ENCODE measurements around the gene CNTN4. TPM values are rescaled to one million over a fixed set of nuclear protein-coding genes. Genes with fewer than 3 reads are reported as not detected.

Gene CNTN4
- total RNA-seq, 1 donor from 2014 or later: not detected

DNA sequence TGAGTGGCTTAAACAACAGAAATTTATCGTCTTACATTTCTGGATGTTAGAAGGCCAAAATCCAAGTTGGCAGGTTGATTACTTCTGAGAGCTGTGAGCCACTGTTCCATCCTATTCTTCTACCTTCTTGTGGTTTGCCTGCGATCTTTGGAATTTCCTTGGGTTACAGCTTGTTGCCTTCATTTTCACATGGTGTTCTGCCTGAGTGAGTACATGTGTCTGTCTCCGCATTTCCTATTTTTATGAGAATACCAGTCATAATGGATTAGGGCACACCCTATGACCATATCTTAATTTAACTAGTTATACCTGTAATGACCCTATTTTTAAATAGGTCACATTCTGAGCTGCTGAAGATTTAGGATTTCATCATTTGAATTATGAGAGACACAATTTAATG lies 294.3 kb downstream of the CNTN4 start:
- no peaks in the 10 kb centered on the region for H3K79me2 ChIP-seq (ENCODE audit: insufficient read depth, low read length)
- no peak overlapping the region for H3K27ac Mint-ChIP-seq (ENCODE audit: unreplicated experiment)
- no peaks in the 10 kb centered on the region for H3K27me3 ChIP-seq (ENCODE audit: insufficient read depth, low read length)
- no peak overlapping the region for H3K4me2 ChIP-seq (ENCODE audit: low read length)
- no peaks in the 10 kb centered on the region for H3K4me1 Mint-ChIP-seq (ENCODE audit: low read depth, unreplicated experiment)
- TF ChIP-seq EZH2 (IDR thresholded peaks at IDR 0.05; ENCODE audit: insufficient read depth, low read length): no peak
- no peak for TF ChIP-seq CTCF (IDR thresholded peaks at IDR 0.05; ENCODE audit: insufficient read depth, low read depth, low read length)
- no peak overlapping the region for H3K4me3 Mint-ChIP-seq (ENCODE audit: unreplicated experiment)
- no peaks in the 10 kb centered on the region for H3K27me3 Mint-ChIP-seq (ENCODE audit: low read depth, unreplicated experiment)
- no peak overlapping the region for H2AFZ ChIP-seq (ENCODE audit: low read depth, low read length)
- FAIRE-seq (no peak), DNase-seq (ENCODE audit: low read depth) (no peak)
- H3K36me3 ChIP-seq (ENCODE audit: insufficient read depth, low read length): no peaks in the 10 kb centered on the region
- H3K4me3 ChIP-seq (ENCODE audit: insufficient read depth, low read depth, low read length): no peak overlapping the region
- H3K9me3 ChIP-seq (ENCODE audit: insufficient read depth, low read depth, low read length): no peaks in the 10 kb centered on the region
- H3K9me3 Mint-ChIP-seq (ENCODE audit: unreplicated experiment): peaks cover 2% of the 10 kb centered on the region
- no peaks in the 10 kb centered on the region for H3K36me3 Mint-ChIP-seq (ENCODE audit: low read depth, unreplicated experiment)
- H3K27ac ChIP-seq (ENCODE audit: low read depth, low read length): no peak overlapping the region
- H4K20me1 ChIP-seq (ENCODE audit: insufficient read depth, low read length): no peaks in the 10 kb centered on the region
- H3K4me1 ChIP-seq (ENCODE audit: insufficient read depth, low read length): no peaks in the 10 kb centered on the region
- H3K9ac ChIP-seq (ENCODE audit: low read length): no peak overlapping the region

- peaks cover 2% of the 10 kb centered on the region for H3K9me3 Mint-ChIP-seq (ENCODE audit: unreplicated experiment)
Measured at GRCh38 chr3:2415083-2415482, 316.4 kb downstream of the CNTN4 start.

More at GRCh38 chr3:2415083-2415482, 316.4 kb downstream of the CNTN4 start:
- Histone ChIP-seq H3K27ac (ENCODE audit: low read depth, low read length) (no peak overlapping the region), H3K4me1 (ENCODE audit: insufficient read depth, low read length) (no peaks in the 10 kb centered on the region), H3K27me3 (ENCODE audit: insufficient read depth, low read length) (no peaks in the 10 kb centered on the region), H3K79me2 (ENCODE audit: insufficient read depth, low read length) (no peaks in the 10 kb centered on the region), H3K4me2 (ENCODE audit: low read length) (no peak overlapping the region), H3K4me3 (ENCODE audit: insufficient read depth, low read depth, low read length) (no peak overlapping the region), H2AFZ (ENCODE audit: low read depth, low read length) (no peak overlapping the region), H3K9me3 (ENCODE audit: insufficient read depth, low read depth, low read length) (no peaks in the 10 kb centered on the region), H3K9ac (ENCODE audit: low read length) (no peak overlapping the region), H4K20me1 (ENCODE audit: insufficient read depth, low read length) (no peaks in the 10 kb centered on the region), H3K36me3 (ENCODE audit: insufficient read depth, low read length) (no peaks in the 10 kb centered on the region)
- TF ChIP-seq CTCF (IDR thresholded peaks at IDR 0.05; ENCODE audit: insufficient read depth, low read depth, low read length) (no peak), EZH2 (IDR thresholded peaks at IDR 0.05; ENCODE audit: insufficient read depth, low read length) (no peak)
- FAIRE-seq (no peak), DNase-seq (ENCODE audit: low read depth) (no peak)
- Mint-ChIP-seq H3K4me1 (ENCODE audit: low read depth, unreplicated experiment) (no peaks in the 10 kb centered on the region), H3K36me3 (ENCODE audit: low read depth, unreplicated experiment) (no peaks in the 10 kb centered on the region), H3K27me3 (ENCODE audit: low read depth, unreplicated experiment) (no peaks in the 10 kb centered on the region), H3K27ac (ENCODE audit: unreplicated experiment) (no peak overlapping the region), H3K4me3 (ENCODE audit: unreplicated experiment) (no peak overlapping the region)
